SK-N-SH treated with all-trans-retinoic acid at 6 μM for 48 hours (cell line): ENCODE measurements around the gene ARHGAP10.

Experiments
- ATAC-seq: fragments of 200-7000 bp; cut with Tn5 transposase; 3 replicates; pipeline ENCODE4 v1.9.1; 2020; ENCODE audit warnings: mild to moderate bottlenecking, moderate library complexity
- ARNTL ChIP-seq: fragments of 450-650 bp; formaldehyde crosslinking; IDR thresholded peaks from 2 replicates; pipeline ENCODE4 v1.5.0; 2020; ENCODE audit warnings: low read depth, mild to moderate bottlenecking, moderate library complexity, borderline replicate concordance
- BACH2 ChIP-seq: fragments of 250-450 bp; sonication (Bioruptor Pico); IDR thresholded peaks from 2 replicates; pipeline ENCODE4 v1.9.0; 2021; ENCODE audit warnings: mild to moderate bottlenecking, borderline replicate concordance
- ESRRG ChIP-seq: fragments of 250-450 bp; sonication (Bioruptor Pico); IDR thresholded peaks from 2 replicates; pipeline ENCODE4 v1.6.1; 2021; ENCODE audit warnings: mild to moderate bottlenecking
- GLIS3 ChIP-seq: fragments of 250-450 bp; sonication (Bioruptor Pico); IDR thresholded peaks from 2 replicates; pipeline ENCODE4 v1.5.0; 2020; ENCODE audit warnings: mild to moderate bottlenecking, moderate library complexity
- ISL1 ChIP-seq: fragments of 250-450 bp; sonication (Bioruptor Pico); IDR thresholded peaks from 2 replicates; pipeline ENCODE4 v2.1.2; 2022; ENCODE audit warnings: mild to moderate bottlenecking, moderate library complexity
- OSR1 ChIP-seq: fragments of 250-450 bp; sonication (Bioruptor Pico); IDR thresholded peaks from 2 replicates; pipeline ENCODE4 v1.8.0; 2022; ENCODE audit warnings: moderate library complexity, mild to moderate bottlenecking, inconsistent platforms
- PATZ1 ChIP-seq: fragments of 250-450 bp; sonication (Bioruptor Pico); IDR thresholded peaks from 2 replicates; pipeline ENCODE4 v1.8.0; 2020; ENCODE audit warnings: mild to moderate bottlenecking, moderate library complexity, borderline replicate concordance
- POU6F1 ChIP-seq: fragments of 250-450 bp; sonication (Bioruptor Pico); IDR thresholded peaks from 2 replicates; pipeline ENCODE4 v1.8.0; 2021; ENCODE audit warnings: low read depth, mild to moderate bottlenecking, moderate library complexity, borderline replicate concordance
- PPARA ChIP-seq: fragments of 250-450 bp; sonication (Bioruptor Pico); IDR thresholded peaks from 2 replicates; pipeline ENCODE4 v1.5.0; 2020; ENCODE audit warnings: mild to moderate bottlenecking, borderline replicate concordance
- TCF4 ChIP-seq: fragments of 250-450 bp; sonication (Bioruptor Pico); IDR thresholded peaks from 2 replicates; pipeline ENCODE4 v1.8.0; 2021; ENCODE audit warnings: mild to moderate bottlenecking, moderate library complexity, borderline replicate concordance
- TSHZ2 ChIP-seq: fragments of 250-450 bp; sonication (Bioruptor Pico); IDR thresholded peaks from 2 replicates; pipeline ENCODE4 v1.5.0; 2020; ENCODE audit warnings: mild to moderate bottlenecking, moderate library complexity
- ZC3H10 ChIP-seq: fragments of 250-450 bp; sonication (Bioruptor Pico); IDR thresholded peaks from 2 replicates; pipeline ENCODE4 v1.5.1; 2021; ENCODE audit warnings: mild to moderate bottlenecking, moderate library complexity
- ZFP3 ChIP-seq: fragments of 250-450 bp; sonication (Bioruptor Pico); IDR thresholded peaks from 2 replicates; pipeline ENCODE4 v1.5.0; 2020; ENCODE audit warnings: mild to moderate bottlenecking, moderate library complexity
- ZFP30 ChIP-seq: fragments of 450-650 bp; formaldehyde crosslinking; IDR thresholded peaks from 2 replicates; pipeline ENCODE4 v1.5.0; 2022; ENCODE audit warnings: mild to moderate bottlenecking, moderate library complexity
- ZNF565 ChIP-seq: fragments of 450-650 bp; formaldehyde crosslinking; conservative IDR thresholded peaks from 2 replicates; pipeline ENCODE4 v1.5.0; 2020; ENCODE audit warnings: low read depth, mild to moderate bottlenecking, moderate library complexity
- ZNF70 ChIP-seq: fragments of 450-650 bp; formaldehyde crosslinking; IDR thresholded peaks from 2 replicates; pipeline ENCODE4 v1.5.0; 2020; ENCODE audit warnings: mild to moderate bottlenecking, moderate library complexity
- TF ChIP-seq, protein P1 (sequence below): fragments of 250-450 bp; sonication (Bioruptor Pico); IDR thresholded peaks from 2 replicates; pipeline ENCODE4 v1.5.1; 2021; ENCODE audit warnings: mild to moderate bottlenecking, moderate library complexity
- TF ChIP-seq, protein P2 (sequence below): fragments of 250-450 bp; sonication (Bioruptor Pico); IDR thresholded peaks from 2 replicates; pipeline ENCODE4 v1.5.1; 2020; ENCODE audit warnings: low read depth, mild to moderate bottlenecking, moderate library complexity

ARHGAP10 gene

DNA sequence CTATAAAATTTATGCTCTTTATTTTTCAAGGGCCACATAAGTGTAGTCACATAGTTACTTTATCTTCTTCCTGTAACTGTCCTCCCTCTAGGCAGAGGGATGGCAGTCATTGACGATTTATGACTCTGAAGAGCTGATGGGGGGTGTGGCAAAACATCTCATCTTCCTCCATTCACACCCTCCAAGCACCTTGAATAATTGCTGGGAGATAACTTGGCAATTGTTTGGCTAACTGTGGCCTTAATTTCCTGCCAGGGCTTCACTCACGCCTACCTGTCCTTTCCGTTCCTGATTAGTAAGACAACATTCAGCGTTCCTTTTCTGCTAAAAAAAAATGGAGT is 329.2 kb downstream of the ARHGAP10 start (continued):
- TF ChIP-seq TSHZ2 (CRISPR knock-in tag) = no peak
- no peak for TF ChIP-seq OSR1 (CRISPR knock-in tag)

GRCh38 chr4:148061795-148062194 is 329.9 kb downstream of the ARHGAP10 start:
- no peak for ATAC-seq
- no peak for TF ChIP-seq PATZ1 (CRISPR knock-in tag)
- TF ChIP-seq ESRRG = no peak
- TF ChIP-seq OSR1 (CRISPR knock-in tag) = no peak
- no peak for TF ChIP-seq ARNTL (CRISPR knock-in tag)
- no peak for TF ChIP-seq ZFP30 (CRISPR knock-in tag)
- no peak for TF ChIP-seq GLIS3
- no peak for TF ChIP-seq TCF4 (CRISPR knock-in tag)
- TF ChIP-seq ISL1 = no peak
- TF ChIP-seq ZNF565 (CRISPR knock-in tag) = no peak
- no peak for TF ChIP-seq POU6F1 (CRISPR knock-in tag)
- no peak for TF ChIP-seq ZNF70 (CRISPR knock-in tag)
- TF ChIP-seq TSHZ2 (CRISPR knock-in tag) = no peak

GRCh38 chr4:148062301-148062950 is 330.5 kb downstream of the ARHGAP10 start:
- TF ChIP-seq ZFP3 (CRISPR knock-in tag) = no peak
- TF ChIP-seq, protein P1, sequence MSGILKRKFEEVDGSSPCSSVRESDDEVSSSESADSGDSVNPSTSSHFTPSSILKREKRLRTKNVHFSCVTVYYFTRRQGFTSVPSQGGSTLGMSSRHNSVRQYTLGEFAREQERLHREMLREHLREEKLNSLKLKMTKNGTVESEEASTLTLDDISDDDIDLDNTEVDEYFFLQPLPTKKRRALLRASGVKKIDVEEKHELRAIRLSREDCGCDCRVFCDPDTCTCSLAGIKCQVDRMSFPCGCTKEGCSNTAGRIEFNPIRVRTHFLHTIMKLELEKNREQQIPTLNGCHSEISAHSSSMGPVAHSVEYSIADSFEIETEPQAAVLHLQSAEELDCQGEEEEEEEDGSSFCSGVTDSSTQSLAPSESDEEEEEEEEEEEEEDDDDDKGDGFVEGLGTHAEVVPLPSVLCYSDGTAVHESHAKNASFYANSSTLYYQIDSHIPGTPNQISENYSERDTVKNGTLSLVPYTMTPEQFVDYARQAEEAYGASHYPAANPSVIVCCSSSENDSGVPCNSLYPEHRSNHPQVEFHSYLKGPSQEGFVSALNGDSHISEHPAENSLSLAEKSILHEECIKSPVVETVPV (CRISPR knock-in tag) = no peak
- no peak for TF ChIP-seq TSHZ2 (CRISPR knock-in tag)
- TF ChIP-seq, protein P2, sequence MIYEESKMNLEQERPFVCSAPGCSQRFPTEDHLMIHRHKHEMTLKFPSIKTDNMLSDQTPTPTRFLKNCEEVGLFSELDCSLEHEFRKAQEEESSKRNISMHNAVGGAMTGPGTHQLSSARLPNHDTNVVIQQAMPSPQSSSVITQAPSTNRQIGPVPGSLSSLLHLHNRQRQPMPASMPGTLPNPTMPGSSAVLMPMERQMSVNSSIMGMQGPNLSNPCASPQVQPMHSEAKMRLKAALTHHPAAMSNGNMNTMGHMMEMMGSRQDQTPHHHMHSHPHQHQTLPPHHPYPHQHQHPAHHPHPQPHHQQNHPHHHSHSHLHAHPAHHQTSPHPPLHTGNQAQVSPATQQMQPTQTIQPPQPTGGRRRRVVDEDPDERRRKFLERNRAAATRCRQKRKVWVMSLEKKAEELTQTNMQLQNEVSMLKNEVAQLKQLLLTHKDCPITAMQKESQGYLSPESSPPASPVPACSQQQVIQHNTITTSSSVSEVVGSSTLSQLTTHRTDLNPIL (CRISPR knock-in tag) = no peak
- TF ChIP-seq BACH2 (CRISPR knock-in tag) = no peak
- TF ChIP-seq PPARA (CRISPR knock-in tag) = no peak
- TF ChIP-seq ZC3H10 (CRISPR knock-in tag) = no peak
- no peak for TF ChIP-seq ESRRG
- TF ChIP-seq ZNF565 (CRISPR knock-in tag) = no peak
- TF ChIP-seq OSR1 (CRISPR knock-in tag) = no peak
- TF ChIP-seq, all 23 proteins: peak for 0
- no peak for ATAC-seq
